GOT3 (cell line): ENCODE results near the gene RASA2.

Experiments used
- DNase-seq: peaks from one replicate; lab custom pipeline; 2025; ENCODE audit warnings: mixed read lengths; lab: John Stamatoyannopoulos, UW

The RASA2 gene

GRCh38 chr3:141538568-141539240 lies 51.9 kb downstream of the RASA2 start:
- DNase-seq: no peak

- DNase-seq: no peak
Observed at GRCh38 chr3:141539431-141540187, 52.8 kb downstream of the RASA2 start.

GRCh38 chr3:141540531-141540930 lies 53.7 kb downstream of the RASA2 start:
- no peak for DNase-seq

GRCh38 chr3:141542202-141542969 lies 55.6 kb downstream of the RASA2 start:
- DNase-seq: no peak

- no peak for DNase-seq
Observed at GRCh38 chr3:141542989-141543388, 56.2 kb downstream of the RASA2 start.

- no peak for DNase-seq
Observed at GRCh38 chr3:141544697-141545096, 57.9 kb downstream of the RASA2 start.

- no peak for DNase-seq
Observed at GRCh38 chr3:141546081-141546480, 59.3 kb downstream of the RASA2 start.

GRCh38 chr3:141546586-141546985 lies 59.8 kb downstream of the RASA2 start:
- DNase-seq: no peak

GRCh38 chr3:141547791-141548190 lies 61.0 kb downstream of the RASA2 start:
- DNase-seq: no peak

- DNase-seq: no peak
Observed at GRCh38 chr3:141550926-141551665, 64.3 kb downstream of the RASA2 start.

- no peak for DNase-seq
Observed at GRCh38 chr3:141552440-141552991, 65.7 kb downstream of the RASA2 start.

- DNase-seq: no peak
Observed at GRCh38 chr3:141553055-141553454, 66.2 kb downstream of the RASA2 start.

- DNase-seq: no peak
Observed at GRCh38 chr3:141556034-141556433, 69.2 kb downstream of the RASA2 start.

- no peak for DNase-seq
Observed at GRCh38 chr3:141557961-141558706, 71.3 kb downstream of the RASA2 start.

GRCh38 chr3:141561426-141562034 lies 74.7 kb downstream of the RASA2 start:
- DNase-seq: no peak

GRCh38 chr3:141564241-141564640 lies 77.4 kb downstream of the RASA2 start:
- no peak for DNase-seq

- DNase-seq: no peak
Observed at GRCh38 chr3:141570068-141570467, 83.2 kb downstream of the RASA2 start.

GRCh38 chr3:141575879-141576743 lies 89.3 kb downstream of the RASA2 start:
- no peak for DNase-seq

GRCh38 chr3:141576744-141577052 lies 89.9 kb downstream of the RASA2 start:
- DNase-seq: no peak
